ENCODE data around the gene ZNF639. TPM values are rescaled to one million over a fixed set of nuclear protein-coding genes. Genes with fewer than 3 reads are reported as not detected.

ZNF639 gene
- total RNA-seq, 1 donor from 2014 or later = 41.4 TPM

DNA sequence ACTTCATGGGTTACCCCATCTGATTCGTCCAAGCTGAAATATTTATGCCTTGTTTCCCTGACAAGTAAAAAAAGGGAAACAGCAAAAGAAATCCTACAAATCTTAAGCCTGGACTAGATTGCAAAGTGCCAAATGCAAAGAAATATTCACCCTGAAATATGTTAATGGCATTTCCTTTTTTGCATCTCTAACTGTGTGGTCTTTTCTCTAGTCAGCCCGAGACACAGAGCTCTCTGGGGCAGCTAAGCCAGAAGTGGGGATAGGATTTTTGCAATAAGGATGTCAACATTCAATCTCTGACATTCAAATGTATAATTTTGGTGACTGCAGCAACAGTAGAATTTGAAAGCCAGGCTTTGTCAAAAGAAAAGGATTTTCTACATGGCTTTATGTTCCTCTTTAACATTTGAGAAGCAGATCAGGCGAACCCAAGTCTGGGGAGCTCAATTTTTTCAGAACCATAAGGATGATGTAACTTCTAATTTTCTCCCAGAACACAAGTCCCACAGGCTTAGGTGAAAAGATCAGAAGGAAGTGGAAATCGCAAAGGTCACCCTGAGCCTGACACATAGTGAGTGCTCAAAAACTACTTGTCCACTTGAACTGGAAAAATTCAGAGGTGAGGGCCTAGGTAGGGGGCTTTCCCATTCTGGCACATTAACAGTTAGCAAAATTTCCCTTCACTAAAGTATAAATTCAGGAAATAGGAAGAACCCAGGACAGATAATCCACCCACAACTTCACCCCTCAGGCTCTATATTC, 43.7 kb upstream of the ZNF639 start:
- TF ChIP-seq, protein P1, sequence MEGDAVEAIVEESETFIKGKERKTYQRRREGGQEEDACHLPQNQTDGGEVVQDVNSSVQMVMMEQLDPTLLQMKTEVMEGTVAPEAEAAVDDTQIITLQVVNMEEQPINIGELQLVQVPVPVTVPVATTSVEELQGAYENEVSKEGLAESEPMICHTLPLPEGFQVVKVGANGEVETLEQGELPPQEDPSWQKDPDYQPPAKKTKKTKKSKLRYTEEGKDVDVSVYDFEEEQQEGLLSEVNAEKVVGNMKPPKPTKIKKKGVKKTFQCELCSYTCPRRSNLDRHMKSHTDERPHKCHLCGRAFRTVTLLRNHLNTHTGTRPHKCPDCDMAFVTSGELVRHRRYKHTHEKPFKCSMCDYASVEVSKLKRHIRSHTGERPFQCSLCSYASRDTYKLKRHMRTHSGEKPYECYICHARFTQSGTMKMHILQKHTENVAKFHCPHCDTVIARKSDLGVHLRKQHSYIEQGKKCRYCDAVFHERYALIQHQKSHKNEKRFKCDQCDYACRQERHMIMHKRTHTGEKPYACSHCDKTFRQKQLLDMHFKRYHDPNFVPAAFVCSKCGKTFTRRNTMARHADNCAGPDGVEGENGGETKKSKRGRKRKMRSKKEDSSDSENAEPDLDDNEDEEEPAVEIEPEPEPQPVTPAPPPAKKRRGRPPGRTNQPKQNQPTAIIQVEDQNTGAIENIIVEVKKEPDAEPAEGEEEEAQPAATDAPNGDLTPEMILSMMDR (IDR thresholded peaks at IDR 0.05) = no peak
- DNase-seq = no peak
- H3K27me3 Mint-ChIP-seq = peaks cover 6% of the 10 kb centered on the region
- H3K36me3 Mint-ChIP-seq (ENCODE audit: low read depth) = no peaks in the 10 kb centered on the region
- POLR2A ChIA-PET = interaction anchor here (0.9 kb wide), 1 partner anchor 131 kb away, joined by 3 read pairs; no protein-coding TSS in a partner anchor
- CTCF ChIA-PET = interaction anchor here (1.3 kb wide), 1 partner anchor 36 kb away, joined by 3 read pairs; no protein-coding TSS in a partner anchor
- H3K4me3 Mint-ChIP-seq = no peak overlapping the region
- no peaks in the 10 kb centered on the region for H3K9me3 Mint-ChIP-seq
- no peak for ATAC-seq (ENCODE audit: low read depth)
- intact Hi-C loops (cut with micrococcal nuclease) = no loop called here
- no peaks in the 10 kb centered on the region for H3K4me1 Mint-ChIP-seq
- H3K27ac Mint-ChIP-seq = no peak overlapping the region

- H3K4me1 Mint-ChIP-seq = no peaks in the 10 kb centered on the region
- ChIA-PET POLR2A (no interaction called here), CTCF (interaction anchor here (1.3 kb wide), 1 partner anchor 35 kb away, joined by 3 read pairs; no protein-coding TSS in a partner anchor)
- no peak for ATAC-seq (ENCODE audit: low read depth)
- no peak overlapping the region for H3K4me3 Mint-ChIP-seq
- H3K27me3 Mint-ChIP-seq = peaks cover 6% of the 10 kb centered on the region
- no peak for DNase-seq
- TF ChIP-seq, protein P1 (IDR thresholded peaks at IDR 0.05) = no peak
- no peaks in the 10 kb centered on the region for H3K36me3 Mint-ChIP-seq (ENCODE audit: low read depth)
- intact Hi-C loops (cut with micrococcal nuclease) = loop anchor here (2.0 kb wide), 1 partner anchor 13 kb away; no protein-coding TSS in a partner anchor
- H3K27ac Mint-ChIP-seq = no peak overlapping the region
- no peaks in the 10 kb centered on the region for H3K9me3 Mint-ChIP-seq
Measured at GRCh38 chr3:179279837-179280236, 43.0 kb upstream of the ZNF639 start.

DNA sequence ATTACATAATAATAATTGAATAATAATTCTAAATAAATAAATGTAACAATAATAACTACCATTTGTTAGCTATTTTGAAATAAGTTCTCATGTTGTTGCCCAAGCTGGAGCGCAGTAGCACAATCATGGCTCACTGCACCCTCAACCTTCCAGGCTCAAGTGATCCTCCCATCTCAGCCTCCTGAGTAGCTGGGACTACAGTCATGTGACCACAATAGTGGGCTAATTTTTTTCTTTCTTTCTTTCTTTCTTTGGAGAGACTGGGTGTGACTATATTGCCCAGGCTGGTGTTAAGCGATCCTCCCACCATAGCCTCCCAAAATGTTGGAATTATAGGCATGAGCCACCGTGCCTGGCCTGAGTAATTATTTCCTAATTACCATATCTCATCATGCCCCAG, 41.0 kb upstream of the ZNF639 start:
- no peak for ATAC-seq (ENCODE audit: low read depth)
- Mint-ChIP-seq H3K36me3 (ENCODE audit: low read depth) (no peaks in the 10 kb centered on the region), H3K27me3 (peaks cover 4% of the 10 kb centered on the region), H3K4me1 (no peaks in the 10 kb centered on the region), H3K4me3 (no peak overlapping the region), H3K27ac (no peak overlapping the region), H3K9me3 (no peaks in the 10 kb centered on the region)
- DNase-seq = no peak
- POLR2A ChIA-PET = interaction anchor here (0.6 kb wide), 1 partner anchor 81 kb away, joined by 3 read pairs; no protein-coding TSS in a partner anchor
- intact Hi-C loops (cut with micrococcal nuclease) = loop anchor here (2.0 kb wide), 1 partner anchor 15 kb away; no protein-coding TSS in a partner anchor
- TF ChIP-seq, protein P1 (IDR thresholded peaks at IDR 0.05) = no peak
- CTCF ChIA-PET = no interaction called here

- no peak overlapping the region for H3K27ac Mint-ChIP-seq
- no peak for ATAC-seq (ENCODE audit: low read depth)
- H3K27me3 Mint-ChIP-seq = no peaks in the 10 kb centered on the region
- ChIA-PET CTCF (no interaction called here), POLR2A (no interaction called here)
- H3K36me3 Mint-ChIP-seq (ENCODE audit: low read depth) = no peaks in the 10 kb centered on the region
- TF ChIP-seq, protein P1 (IDR thresholded peaks at IDR 0.05) = no peak
- no peak for DNase-seq
- no peak overlapping the region for H3K4me3 Mint-ChIP-seq
- H3K4me1 Mint-ChIP-seq = no peaks in the 10 kb centered on the region
- intact Hi-C loops (cut with micrococcal nuclease) = no loop called here
- no peaks in the 10 kb centered on the region for H3K9me3 Mint-ChIP-seq
Measured at GRCh38 chr3:179286331-179286730, 36.5 kb upstream of the ZNF639 start.

- TF ChIP-seq, protein P1 (IDR thresholded peaks at IDR 0.05) = no peak
- ChIA-PET CTCF (no interaction called here), POLR2A (interaction anchor here (0.9 kb wide), 1 partner anchor 27 kb away, joined by 3 read pairs; no protein-coding TSS in a partner anchor)
- Mint-ChIP-seq H3K4me3 (no peak overlapping the region), H3K4me1 (no peaks in the 10 kb centered on the region), H3K9me3 (no peaks in the 10 kb centered on the region), H3K27ac (no peak overlapping the region), H3K36me3 (ENCODE audit: low read depth) (no peaks in the 10 kb centered on the region), H3K27me3 (peaks cover 2% of the 10 kb centered on the region)
- intact Hi-C loops (cut with micrococcal nuclease) = no loop called here
- ATAC-seq (ENCODE audit: low read depth) (no peak), DNase-seq (no peak)
Measured at GRCh38 chr3:179288845-179289244, 34.0 kb upstream of the ZNF639 start.
